Nephron progenitor cell (in vitro differentiated cells): ENCODE measurements around the gene S1PR3.
A peak's percentile ranks its signal among the peaks of the same experiment; 100 is the strongest.

Source experiments
- DNase-seq: peaks from one replicate; pipeline ENCODE4 v3.0.0; 2021
- H3K27ac Mint-ChIP-seq: 2 replicates; pipeline ENCODE4 v1.8.0; 2021; ENCODE audit warnings: mild to moderate bottlenecking, moderate library complexity, mixed read lengths
- H3K27me3 Mint-ChIP-seq: 2 replicates; pipeline ENCODE4 v1.8.0; 2021; ENCODE audit warnings: mild to moderate bottlenecking, low read depth, mixed read lengths; ENCODE audit not compliant: poor library complexity
- H3K36me3 Mint-ChIP-seq: 2 replicates; pipeline ENCODE4 v1.8.0; 2021; ENCODE audit warnings: low read depth, mixed read lengths
- H3K4me1 Mint-ChIP-seq: 2 replicates; pipeline ENCODE4 v1.8.0; 2021; ENCODE audit warnings: mixed read lengths
- H3K4me3 Mint-ChIP-seq: 2 replicates; pipeline ENCODE4 v1.8.0; 2021; ENCODE audit warnings: mild to moderate bottlenecking, moderate library complexity, mixed read lengths
- H3K9me3 Mint-ChIP-seq: 2 replicates; pipeline ENCODE4 v1.8.0; 2021; ENCODE audit warnings: mild to moderate bottlenecking, moderate library complexity, mixed read lengths
- TF ChIP-seq, protein P1 (sequence below): fragments of 200-600 bp; sonication (generic); IDR thresholded peaks from 2 replicates; pipeline ENCODE4 v1.5.0; 2021; ENCODE audit warnings: antibody characterized with exemption

Gene S1PR3

GRCh38 chr9:89020754-89021153 lies 29.5 kb downstream of the S1PR3 start:
- H3K27me3 Mint-ChIP-seq = peaks cover 4% of the 10 kb centered on the region
- peaks cover 26% of the 10 kb centered on the region for H3K4me1 Mint-ChIP-seq
- H3K27ac Mint-ChIP-seq = no peak overlapping the region
- peaks cover 30% of the 10 kb centered on the region for H3K9me3 Mint-ChIP-seq
- H3K4me3 Mint-ChIP-seq = no peak overlapping the region
- TF ChIP-seq, protein P1, sequence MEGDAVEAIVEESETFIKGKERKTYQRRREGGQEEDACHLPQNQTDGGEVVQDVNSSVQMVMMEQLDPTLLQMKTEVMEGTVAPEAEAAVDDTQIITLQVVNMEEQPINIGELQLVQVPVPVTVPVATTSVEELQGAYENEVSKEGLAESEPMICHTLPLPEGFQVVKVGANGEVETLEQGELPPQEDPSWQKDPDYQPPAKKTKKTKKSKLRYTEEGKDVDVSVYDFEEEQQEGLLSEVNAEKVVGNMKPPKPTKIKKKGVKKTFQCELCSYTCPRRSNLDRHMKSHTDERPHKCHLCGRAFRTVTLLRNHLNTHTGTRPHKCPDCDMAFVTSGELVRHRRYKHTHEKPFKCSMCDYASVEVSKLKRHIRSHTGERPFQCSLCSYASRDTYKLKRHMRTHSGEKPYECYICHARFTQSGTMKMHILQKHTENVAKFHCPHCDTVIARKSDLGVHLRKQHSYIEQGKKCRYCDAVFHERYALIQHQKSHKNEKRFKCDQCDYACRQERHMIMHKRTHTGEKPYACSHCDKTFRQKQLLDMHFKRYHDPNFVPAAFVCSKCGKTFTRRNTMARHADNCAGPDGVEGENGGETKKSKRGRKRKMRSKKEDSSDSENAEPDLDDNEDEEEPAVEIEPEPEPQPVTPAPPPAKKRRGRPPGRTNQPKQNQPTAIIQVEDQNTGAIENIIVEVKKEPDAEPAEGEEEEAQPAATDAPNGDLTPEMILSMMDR = no peak
- no peak for DNase-seq
- H3K36me3 Mint-ChIP-seq = no peaks in the 10 kb centered on the region

DNA sequence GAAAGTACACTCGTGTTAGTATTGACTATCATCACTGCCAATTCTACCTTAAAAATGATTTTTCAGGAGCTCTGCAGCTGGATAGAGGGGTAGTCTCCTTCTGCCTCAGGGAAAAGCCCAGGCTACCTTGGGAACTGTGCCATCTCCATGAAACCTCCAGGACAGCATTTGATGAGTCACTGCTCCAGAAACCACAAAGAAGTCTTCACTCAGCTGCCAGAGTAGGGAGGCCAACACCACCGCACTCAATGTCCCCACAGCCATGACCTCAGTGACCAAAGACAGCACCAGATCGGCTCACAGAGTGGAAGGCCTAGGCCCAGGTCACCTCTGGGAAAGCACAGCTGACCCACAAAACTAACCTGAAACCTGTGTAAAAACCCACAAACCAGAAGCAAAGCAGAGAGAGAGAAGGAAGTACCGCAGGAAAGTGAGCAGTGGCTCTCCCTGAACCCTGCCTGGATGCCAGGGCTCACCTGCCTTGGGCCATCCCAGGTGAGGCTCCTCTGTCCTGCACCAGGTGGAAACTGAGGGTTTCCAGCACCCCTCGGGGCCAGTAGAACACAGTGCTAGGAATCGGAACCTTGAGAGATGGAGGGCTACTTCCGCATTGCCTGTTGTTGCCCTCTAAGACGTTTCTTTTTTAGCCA lies 30.0 kb downstream of the S1PR3 start:
- no peak overlapping the region for H3K27ac Mint-ChIP-seq
- peaks cover 26% of the 10 kb centered on the region for H3K4me1 Mint-ChIP-seq
- peaks cover 25% of the 10 kb centered on the region for H3K9me3 Mint-ChIP-seq
- H3K4me3 Mint-ChIP-seq = no peak overlapping the region
- no peak for DNase-seq
- peaks cover 4% of the 10 kb centered on the region for H3K27me3 Mint-ChIP-seq
- H3K36me3 Mint-ChIP-seq = no peaks in the 10 kb centered on the region
- TF ChIP-seq, protein P1 = no peak

DNA sequence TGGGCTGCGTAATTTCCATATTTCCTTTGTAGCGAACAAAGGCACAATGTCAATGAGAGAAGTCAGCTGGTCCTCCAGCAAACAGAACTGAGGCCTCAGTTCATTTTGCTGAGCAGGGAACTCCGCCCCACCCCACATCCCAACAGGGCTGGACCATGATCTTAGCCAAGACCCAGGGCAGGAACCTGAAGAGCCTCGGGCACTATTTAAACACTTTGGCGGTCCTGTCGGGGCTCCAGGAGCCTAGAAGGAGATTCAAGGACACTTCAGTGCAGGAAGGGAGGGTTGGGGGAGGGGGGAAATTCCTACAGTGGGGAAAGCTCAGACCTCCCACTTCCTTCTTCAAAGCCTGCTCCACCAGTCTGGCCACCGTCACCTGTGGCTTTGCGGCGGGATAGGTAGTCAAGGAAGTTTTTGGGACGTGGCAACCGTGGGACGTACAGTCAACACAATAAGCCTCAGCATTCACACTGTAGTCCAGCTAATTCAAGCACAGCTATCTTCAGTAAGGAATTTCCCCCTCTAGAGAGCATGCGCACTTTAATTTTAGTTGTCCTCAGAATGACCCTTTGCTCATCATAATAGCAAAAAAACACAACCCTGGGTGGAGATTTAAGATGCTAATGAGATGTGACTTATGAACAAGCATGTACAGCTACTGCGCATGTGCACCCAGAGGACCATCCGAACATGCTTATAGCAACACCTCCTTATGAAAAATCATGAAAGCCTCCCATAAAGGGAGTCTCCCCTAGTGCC lies 30.9 kb downstream of the S1PR3 start:
- no peak overlapping the region for H3K4me3 Mint-ChIP-seq
- H3K27ac Mint-ChIP-seq = no peak overlapping the region
- no peak for DNase-seq
- peaks cover 26% of the 10 kb centered on the region for H3K4me1 Mint-ChIP-seq
- no peaks in the 10 kb centered on the region for H3K36me3 Mint-ChIP-seq
- H3K9me3 Mint-ChIP-seq = peaks cover 22% of the 10 kb centered on the region
- TF ChIP-seq, protein P1 = no peak
- H3K27me3 Mint-ChIP-seq = peaks cover 4% of the 10 kb centered on the region

DNA sequence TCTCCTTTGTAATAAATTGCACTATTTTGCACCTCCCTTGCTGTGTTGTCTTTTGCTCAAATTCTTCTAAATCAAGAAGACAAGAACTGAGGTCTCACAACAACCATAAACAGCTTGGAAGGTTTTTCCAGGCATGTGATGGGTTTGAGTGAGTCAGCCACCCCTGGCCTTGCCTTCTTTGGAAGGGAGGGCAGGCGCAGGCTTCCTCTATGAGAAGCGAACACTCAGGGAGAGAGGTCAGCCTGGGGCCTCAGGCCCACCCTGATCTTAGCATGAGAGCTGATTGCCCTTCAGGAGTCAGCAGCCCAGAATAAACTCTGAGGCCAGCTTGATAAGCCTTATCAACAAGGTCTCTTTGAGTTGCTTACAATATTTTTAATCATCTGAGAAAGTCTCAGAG lies 31.6 kb downstream of the S1PR3 start:
- no peak for DNase-seq
- Mint-ChIP-seq H3K27ac (peak overlapping the region; percentile 15), H3K9me3 (peaks cover 14% of the 10 kb centered on the region), H3K4me3 (no peak overlapping the region), H3K4me1 (peaks cover 26% of the 10 kb centered on the region), H3K36me3 (no peaks in the 10 kb centered on the region), H3K27me3 (peaks cover 4% of the 10 kb centered on the region)
- TF ChIP-seq, protein P1 = no peak

DNA sequence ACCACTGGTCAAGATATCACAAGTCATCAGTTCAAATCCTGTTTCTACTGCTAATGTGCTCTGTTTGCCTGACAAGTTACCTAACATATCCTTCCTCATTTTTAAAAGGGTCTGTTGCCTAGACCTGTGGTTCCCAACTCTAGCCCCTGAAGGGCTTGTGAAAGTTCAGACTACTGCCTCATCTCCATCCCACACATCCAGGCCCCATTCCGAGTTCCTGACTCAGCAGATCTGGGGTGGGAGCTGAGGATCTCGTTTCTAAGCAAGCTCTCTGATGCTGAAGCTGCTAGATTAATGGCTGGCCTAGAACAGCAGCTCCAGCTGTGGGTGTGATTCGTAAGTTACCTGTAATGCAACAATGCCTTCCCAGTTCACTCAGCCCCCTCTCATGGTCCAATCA lies 32.5 kb downstream of the S1PR3 start:
- no peaks in the 10 kb centered on the region for H3K36me3 Mint-ChIP-seq
- TF ChIP-seq, protein P1 = no peak
- no peak overlapping the region for H3K27ac Mint-ChIP-seq
- DNase-seq = no peak
- H3K4me1 Mint-ChIP-seq = peaks cover 26% of the 10 kb centered on the region
- peaks cover 8% of the 10 kb centered on the region for H3K9me3 Mint-ChIP-seq
- H3K27me3 Mint-ChIP-seq = peaks cover 1% of the 10 kb centered on the region
- H3K4me3 Mint-ChIP-seq = no peak overlapping the region
